Measurements from ENCODE around the gene CLEC2L. TPM values are rescaled to one million over a fixed set of nuclear protein-coding genes. Genes with fewer than 3 reads are reported as not detected.

Gene CLEC2L
- total RNA-seq, 1 donor: not detected

Other genes starting within 250 kb of the CLEC2L start
- 9.0 and 15.3 TPM in 2 replicates for gene FMC1, start 182.3 kb upstream of the CLEC2L start, total RNA-seq
- 44.2 and 48.9 TPM in 2 replicates for gene LUC7L2, start 163.8 kb upstream of the CLEC2L start, total RNA-seq
- not detected in 2 replicates for gene KLRG2, start 40.0 kb upstream of the CLEC2L start, total RNA-seq

All from osteoblast (primary cell).